CD4-positive, alpha-beta T cell (primary cell): ENCODE results near the gene ANKDD1B. TPM values are rescaled to one million over a fixed set of nuclear protein-coding genes. Genes with fewer than 3 reads are reported as not detected.

Experiments used
- ATAC-seq: fragments of 200-7000 bp; cut with Tn5 transposase; one replicate; pipeline ENCODE4 v1.10.0; 2022; ENCODE audit warnings: mild to moderate bottlenecking; ENCODE audit not compliant: poor library complexity
- CTCF ChIA-PET: fragments of 350-600 bp; sonication (Branson Sonifier 250); formaldehyde crosslinking; loops from one replicate; lab custom pipeline; 2021; ENCODE audit warnings: antibody characterized with exemption, inconsistent platforms; lab: Charles Lee
- POLR2A ChIA-PET: fragments of 350-600 bp; sonication (Branson Sonifier 250); formaldehyde crosslinking; loops from one replicate; lab custom pipeline; 2021; ENCODE audit warnings: antibody characterized with exemption, inconsistent platforms; lab: Charles Lee
- DNase-seq, 14 experiments: peaks; one replicate each; pipeline ENCODE4 v3.0.0-alpha.2; 2013 to 2020; ENCODE audit warnings: mixed read lengths in 2 of 14
- H3K27ac ChIP-seq, 2 donors: one replicate each; pipeline versions ENCODE4 v1.5.1 to v1.7.0; 2013; ENCODE audit warnings: low read length in 2 of 2, low read depth in 1 of 2, mild to moderate bottlenecking in 1 of 2
- H3K27me3 ChIP-seq, 2 experiments: 1 replicate in 1 of 2; 2 replicates in 1 of 2; pipeline versions ENCODE4 v1.6.1 to v1.7.0; 2013; ENCODE audit warnings: low read length in 2 of 2, control low read depth in 1 of 2, mild to moderate bottlenecking in 1 of 2, moderate library complexity in 1 of 2; ENCODE audit not compliant: insufficient read depth in 2 of 2, control insufficient read depth in 1 of 2
- H3K36me3 ChIP-seq: one replicate; pipeline ENCODE4 v1.6.1; 2013; ENCODE audit warnings: low read length, control low read depth; ENCODE audit not compliant: insufficient read depth
- H3K4me1 ChIP-seq: one replicate; pipeline ENCODE4 v1.6.1; 2013; ENCODE audit warnings: low read length, control low read depth; ENCODE audit not compliant: insufficient read depth
- H3K4me3 ChIP-seq: one replicate; pipeline ENCODE4 v1.5.1; 2013; ENCODE audit warnings: mild to moderate bottlenecking, low read length, moderate library complexity
- H3K9me3 ChIP-seq, 2 experiments: 1 replicate in 1 of 2; 2 replicates in 1 of 2; pipeline versions ENCODE4 v1.6.1 to v1.7.0; 2013; ENCODE audit warnings: low read length in 2 of 2, mild to moderate bottlenecking in 2 of 2, control low read depth in 1 of 2, moderate library complexity in 1 of 2; ENCODE audit not compliant: control insufficient read depth in 1 of 2, insufficient read depth in 1 of 2
- H3K27ac Mint-ChIP-seq: one replicate; pipeline ENCODE4 v1.8.0; 2020; ENCODE audit warnings: mixed read lengths
- H3K27me3 Mint-ChIP-seq: one replicate; pipeline ENCODE4 v1.8.0; 2021; ENCODE audit warnings: mixed read lengths
- H3K36me3 Mint-ChIP-seq: one replicate; pipeline ENCODE4 v1.8.0; 2021; ENCODE audit warnings: low read depth, mixed read lengths
- H3K4me1 Mint-ChIP-seq: one replicate; pipeline ENCODE4 v1.8.0; 2021; ENCODE audit warnings: low read depth, mixed read lengths
- H3K4me3 Mint-ChIP-seq: one replicate; pipeline ENCODE4 v1.8.0; 2020; ENCODE audit warnings: mild to moderate bottlenecking, mixed read lengths
- H3K9me3 Mint-ChIP-seq: one replicate; pipeline ENCODE4 v1.8.0; 2020; ENCODE audit warnings: mixed read lengths
- CTCF ChIP-seq: fragments of 200-600 bp; IDR thresholded peaks from one replicate; pipeline ENCODE4 v1.8.0; 2022; ENCODE audit warnings: antibody characterized with exemption, mild to moderate bottlenecking
- intact Hi-C, 2 experiments: fragments of 100-400 bp; cut with DNase I in 1 of 2; cut with micrococcal nuclease in 1 of 2; formaldehyde crosslinking; loops; one replicate each; pipeline versions ENCODE4 v1.15.1 to v1.9.0; 2023 to 2025; cut with DNase I, micrococcal nuclease
- total RNA-seq, 174 experiments: library from RNA in 2 of 174; stranded (reverse) in 2 of 174; gene quantifications; one replicate each; pipeline ENCODE4 v1.2.3 and lab custom pipeline; 2021 to 2026

The ANKDD1B gene
- total RNA-seq, 2 experiments from 2014 or later, result 0.30 TPM; not detected in 1

GRCh38 chr5:75614176-75614575 is 2.9 kb downstream of the ANKDD1B start:
- DNase-seq, result no peak
- Mint-ChIP-seq H3K27me3 (peaks cover 15% of the 10 kb centered on the region), H3K27ac (no peak overlapping the region), H3K4me1 (peaks cover 6% of the 10 kb centered on the region), H3K9me3 (no peaks in the 10 kb centered on the region), H3K36me3 (no peaks in the 10 kb centered on the region), H3K4me3 (no peak overlapping the region)
- Histone ChIP-seq H3K27me3 (peaks cover 6 to 18% of the 10 kb centered on the region in 2 experiments), H3K36me3 (no peaks in the 10 kb centered on the region), H3K9me3 (peaks cover 0 to 9% of the 10 kb centered on the region in 2 experiments), H3K27ac (no peak overlapping the region), H3K4me3 (no peak overlapping the region), H3K4me1 (peaks cover 9% of the 10 kb centered on the region)
- no peak for TF ChIP-seq CTCF
- no peak for ATAC-seq
- ChIA-PET POLR2A (no interaction called here), CTCF (no interaction called here)
- intact Hi-C loops, result no loop called here

- ChIA-PET POLR2A (no interaction called here), CTCF (no interaction called here)
Observed at GRCh38 chr5:75616371-75616881, 5.2 kb downstream of the ANKDD1B start.

GRCh38 chr5:75616971-75617621 is 5.8 kb downstream of the ANKDD1B start:
- TF ChIP-seq CTCF, result no peak
- Histone ChIP-seq H3K4me3 (no peak overlapping the region), H3K9me3 (no peaks in the 10 kb centered on the region), H3K27me3 (peaks cover 0 to 8% of the 10 kb centered on the region in 2 experiments), H3K36me3 (no peaks in the 10 kb centered on the region), H3K27ac (no peak overlapping the region), H3K4me1 (no peaks in the 10 kb centered on the region)
- no peak overlapping the region for H3K4me3 Mint-ChIP-seq
- DNase-seq (no peak), ATAC-seq (no peak)
- no peaks in the 10 kb centered on the region for H3K36me3 Mint-ChIP-seq
- no peak overlapping the region for H3K27ac Mint-ChIP-seq
- no peaks in the 10 kb centered on the region for H3K27me3 Mint-ChIP-seq
- H3K4me1 Mint-ChIP-seq, result no peaks in the 10 kb centered on the region
- ChIA-PET CTCF (no interaction called here), POLR2A (no interaction called here)
- intact Hi-C loops, result no loop called here
- no peaks in the 10 kb centered on the region for H3K9me3 Mint-ChIP-seq

More at GRCh38 chr5:75616371-75616881, 5.2 kb downstream of the ANKDD1B start:
- Histone ChIP-seq H3K27ac (no peak overlapping the region), H3K9me3 (peaks cover 0 to 5% of the 10 kb centered on the region in 2 experiments), H3K27me3 (peaks cover 3 to 14% of the 10 kb centered on the region in 2 experiments), H3K4me1 (peaks cover 5% of the 10 kb centered on the region), H3K4me3 (no peak overlapping the region), H3K36me3 (no peaks in the 10 kb centered on the region)
- no peaks in the 10 kb centered on the region for H3K9me3 Mint-ChIP-seq
- no peak overlapping the region for H3K27ac Mint-ChIP-seq
- no peaks in the 10 kb centered on the region for H3K36me3 Mint-ChIP-seq
- DNase-seq (no peak), ATAC-seq (no peak)
- H3K4me3 Mint-ChIP-seq, result no peak overlapping the region
- H3K4me1 Mint-ChIP-seq, result no peaks in the 10 kb centered on the region
- H3K27me3 Mint-ChIP-seq, result no peaks in the 10 kb centered on the region
- intact Hi-C loops, result no loop called here
- no peak for TF ChIP-seq CTCF
